Femur (tissue), 1 donor: ENCODE data around the gene SIGLEC9.
A peak's percentile ranks its signal among the peaks of the same experiment; 100 is the strongest.
"Not testable (repeated sequence)": the region's sequence is repeated elsewhere in the genome, so short reads cannot be mapped to it uniquely, and the experiment has no call there.

ENCODE experiments used
- DNase-seq: peaks from one replicate; pipeline ENCODE4 v3.0.0-alpha.2; 2017

SIGLEC9 gene

DNA sequence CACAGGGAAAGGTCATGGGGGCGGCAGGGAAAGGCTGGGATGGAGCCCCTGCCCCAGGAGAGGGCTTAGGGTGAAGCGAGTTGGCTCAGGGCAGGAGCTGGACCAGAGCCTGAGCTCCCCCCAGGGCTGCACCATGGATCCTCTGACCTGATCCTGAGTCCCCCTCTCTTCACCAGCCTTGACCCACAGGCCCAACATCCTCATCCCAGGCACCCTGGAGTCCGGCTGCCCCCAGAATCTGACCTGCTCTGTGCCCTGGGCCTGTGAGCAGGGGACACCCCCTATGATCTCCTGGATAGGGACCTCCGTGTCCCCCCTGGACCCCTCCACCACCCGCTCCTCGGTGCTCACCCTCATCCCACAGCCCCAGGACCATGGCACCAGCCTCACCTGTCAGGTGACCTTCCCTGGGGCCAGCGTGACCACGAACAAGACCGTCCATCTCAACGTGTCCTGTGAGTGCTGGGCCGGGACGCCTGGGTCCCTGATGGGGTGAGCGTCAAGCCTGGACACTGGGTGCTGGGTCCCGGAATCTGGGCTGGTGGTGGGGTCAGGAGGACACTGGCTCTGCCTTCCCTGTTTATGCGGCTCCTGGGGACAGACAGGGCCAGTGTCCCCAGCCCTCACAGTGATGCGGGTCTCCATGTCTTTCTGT, 842 bp downstream of the SIGLEC9 start:
- no peak for DNase-seq

GRCh38 chr19:51127032-51127431, 2.3 kb downstream of the SIGLEC9 start:
- DNase-seq: no peak

DNA sequence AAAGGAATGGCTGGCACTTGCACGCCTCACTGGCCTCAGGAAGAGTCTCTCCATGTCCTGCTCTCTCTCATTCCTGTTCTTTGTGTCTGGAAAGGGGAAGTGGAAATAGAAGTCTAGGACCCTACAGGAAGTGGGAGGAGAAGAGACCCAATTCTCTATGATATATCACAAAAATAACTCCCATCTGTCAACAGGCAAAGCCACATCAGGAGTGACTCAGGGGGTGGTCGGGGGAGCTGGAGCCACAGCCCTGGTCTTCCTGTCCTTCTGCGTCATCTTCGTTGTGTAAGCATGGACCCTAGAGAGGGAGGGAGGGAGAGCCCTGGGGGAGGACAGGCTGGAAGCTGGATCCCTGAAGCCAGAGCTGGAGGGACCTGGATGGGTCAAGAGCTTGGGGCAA, 3.0 kb downstream of the SIGLEC9 start:
- DNase-seq: peak; percentile 53

DNA sequence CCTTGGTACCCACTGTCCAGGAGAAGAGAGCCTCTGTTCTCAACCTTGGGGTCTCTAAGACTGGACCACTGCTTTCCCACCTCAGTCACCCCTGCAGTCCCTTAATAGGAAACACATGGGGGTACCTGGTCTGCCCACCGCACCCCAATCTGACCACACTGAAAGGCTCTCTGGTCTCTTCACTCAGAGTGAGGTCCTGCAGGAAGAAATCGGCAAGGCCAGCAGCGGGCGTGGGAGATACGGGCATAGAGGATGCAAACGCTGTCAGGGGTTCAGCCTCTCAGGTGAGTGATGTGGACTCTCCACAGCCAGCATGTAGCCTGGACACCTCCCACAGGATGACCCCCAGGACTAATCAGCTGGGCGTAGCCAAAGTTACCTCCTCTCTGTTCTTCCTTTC, 3.5 kb downstream of the SIGLEC9 start:
- no peak for DNase-seq

- no peak for DNase-seq
Observed at GRCh38 chr19:51129716-51130115, 5.0 kb downstream of the SIGLEC9 start.

- DNase-seq: peak; percentile 49
Observed at GRCh38 chr19:51131780-51132680, 7.3 kb downstream of the SIGLEC9 start.

- no peak for DNase-seq
Observed at GRCh38 chr19:51135004-51135403, 10.3 kb downstream of the SIGLEC9 start.

- DNase-seq: no peak
Observed at GRCh38 chr19:51135986-51136762, 11.5 kb downstream of the SIGLEC9 start.

- DNase-seq: peak; percentile 32
Observed at GRCh38 chr19:51136851-51137551, 12.3 kb downstream of the SIGLEC9 start.

- no peak for DNase-seq
Observed at GRCh38 chr19:51137792-51138425, 13.2 kb downstream of the SIGLEC9 start.

DNA sequence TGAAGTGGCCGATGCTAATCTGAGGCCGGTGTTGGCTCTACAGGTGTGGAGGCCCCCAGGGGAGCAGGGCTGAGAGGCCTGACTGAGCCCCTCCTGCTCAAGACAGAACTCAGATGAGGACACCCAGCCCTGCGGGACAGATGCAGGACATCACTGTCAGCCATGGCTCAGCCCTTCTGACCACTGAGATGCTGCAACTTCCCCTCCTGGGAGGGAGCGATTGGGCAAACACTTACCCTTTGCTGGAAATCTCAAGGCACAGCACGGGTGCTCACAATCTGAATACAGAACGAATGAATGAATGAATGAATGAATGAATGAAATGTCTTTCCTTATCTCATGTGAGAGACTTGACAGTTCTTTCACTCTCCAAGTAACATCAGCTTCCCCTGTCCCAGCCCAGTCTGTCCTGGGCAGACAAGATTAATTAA, 13.9 kb downstream of the SIGLEC9 start:
- DNase-seq: peak; percentile 61

DNA sequence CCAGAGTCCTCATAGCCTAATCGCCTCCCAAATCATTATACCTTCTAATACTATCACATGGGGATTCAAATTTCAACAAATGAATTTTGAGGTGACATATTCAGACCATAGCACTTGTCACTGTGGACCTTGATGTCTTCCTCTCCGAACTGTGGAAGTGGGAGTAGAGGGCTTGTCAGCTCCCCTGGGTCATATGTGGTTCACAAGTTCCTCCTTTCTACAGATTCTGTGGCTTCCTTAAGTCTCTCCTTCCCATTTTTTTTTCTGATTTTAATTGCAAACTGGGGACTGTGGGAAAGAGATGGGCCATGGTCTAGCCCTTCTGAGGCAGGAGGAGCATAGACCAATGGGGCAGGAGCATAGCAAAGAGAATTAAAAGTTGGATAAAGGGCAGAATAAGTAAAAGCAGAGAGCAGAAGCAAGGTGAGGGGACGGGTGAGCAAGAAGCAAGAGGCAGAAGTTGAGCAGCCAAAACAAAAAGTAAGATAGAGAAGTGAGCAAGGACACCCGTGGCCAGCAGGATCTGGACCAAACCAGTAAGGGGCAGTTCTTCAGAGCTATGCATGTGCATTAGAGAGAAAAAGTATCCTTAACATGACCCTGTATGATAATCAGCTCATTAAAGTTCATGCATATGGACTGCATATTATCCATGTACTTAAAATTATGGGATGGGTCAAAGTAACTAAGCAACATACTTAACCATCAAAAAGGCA, 14.8 kb downstream of the SIGLEC9 start:
- no peak for DNase-seq

GRCh38 chr19:51140441-51140840, 15.7 kb downstream of the SIGLEC9 start:
- no peak for DNase-seq

- no peak for DNase-seq
Observed at GRCh38 chr19:51141181-51141580, 16.5 kb downstream of the SIGLEC9 start.

DNA sequence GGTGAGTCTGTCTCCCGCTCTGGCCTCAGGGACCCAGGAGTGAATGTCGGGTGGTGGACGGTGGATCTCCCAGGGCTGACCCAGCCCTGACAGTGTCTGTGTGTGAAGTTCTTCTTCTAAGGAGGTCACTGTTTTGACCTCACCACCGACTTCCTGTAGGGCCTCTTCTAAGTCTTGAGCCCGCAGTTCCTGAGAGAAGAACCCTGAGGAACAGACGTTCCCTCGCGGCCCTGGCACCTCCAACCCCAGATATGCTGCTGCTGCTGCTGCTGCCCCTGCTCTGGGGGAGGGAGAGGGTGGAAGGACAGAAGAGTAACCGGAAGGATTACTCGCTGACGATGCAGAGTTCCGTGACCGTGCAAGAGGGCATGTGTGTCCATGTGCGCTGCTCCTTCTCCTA, 17.4 kb downstream of the SIGLEC9 start, which contains the start of gene SIGLEC7:
Gene SIGLEC7 (plus strand): TSS at position 183 of the 400 bp plus-strand sequence. CDS start 69 bp downstream, at position 252.
- DNase-seq: peak; percentile 39

- DNase-seq: not testable (repeated sequence)
Observed at GRCh38 chr19:51142809-51143475, 18.2 kb downstream of the SIGLEC9 start.

DNA sequence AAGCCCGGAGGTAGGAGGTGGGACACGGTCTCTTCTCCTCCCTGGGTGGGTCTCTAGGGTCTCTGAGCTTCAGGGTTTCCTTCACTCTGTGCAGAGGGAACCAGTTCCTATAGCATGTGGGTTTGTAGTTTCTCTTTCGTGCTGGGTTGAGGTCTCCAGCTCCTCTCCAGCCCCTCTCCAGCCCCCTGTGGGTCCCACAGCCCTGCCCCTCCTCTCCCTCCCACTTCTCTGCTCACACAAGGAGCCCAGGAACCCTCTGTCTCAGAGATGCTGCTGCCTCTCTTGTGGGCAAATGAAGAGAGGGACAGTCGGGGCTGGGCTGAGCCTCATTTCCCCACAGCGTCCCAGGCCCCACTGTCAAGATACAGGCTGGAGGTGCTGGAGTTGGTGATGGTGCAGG, 18.8 kb downstream of the SIGLEC9 start:
- no peak for DNase-seq

GRCh38 chr19:51144482-51145045, 19.9 kb downstream of the SIGLEC9 start:
- no peak for DNase-seq

- no peak for DNase-seq
Observed at GRCh38 chr19:51145916-51146493, 21.3 kb downstream of the SIGLEC9 start.

DNA sequence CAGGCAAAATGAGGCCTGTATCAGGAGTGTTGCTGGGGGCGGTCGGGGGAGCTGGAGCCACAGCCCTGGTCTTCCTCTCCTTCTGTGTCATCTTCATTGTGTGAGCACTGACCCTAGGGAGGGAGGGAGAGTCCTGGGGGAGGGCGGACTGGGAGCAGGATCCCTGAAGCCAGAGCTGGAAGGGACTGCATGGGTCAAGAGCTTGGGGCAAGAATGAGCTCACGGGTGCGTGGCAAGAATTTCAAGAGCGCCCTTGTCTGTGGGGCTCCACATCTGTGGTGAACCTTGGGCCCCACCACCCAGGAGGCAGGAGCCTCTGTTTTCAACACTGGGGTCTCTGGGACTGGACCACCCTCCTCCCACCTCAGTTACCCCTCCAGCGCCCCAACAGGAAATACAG, 22.0 kb downstream of the SIGLEC9 start:
- DNase-seq: no peak
